Effector memory CD4-positive, alpha-beta T cell (primary cell): ENCODE results near the gene NAALADL2.

Experiments used
- DNase-seq, 3 donors: peaks; one replicate each; pipeline ENCODE4 v3.0.0-alpha.2; 2020
- H3K27ac ChIP-seq: 2 replicates; pipeline ENCODE4 v1.7.0; 2013; ENCODE audit warnings: mild to moderate bottlenecking, low read length, moderate library complexity; ENCODE audit not compliant: insufficient read depth, poor library complexity, severe bottlenecking
- H3K27me3 ChIP-seq: replicated peaks from 2 replicates; pipeline ENCODE4 v1.7.0; 2013; ENCODE audit warnings: mild to moderate bottlenecking, low read length; ENCODE audit not compliant: insufficient read depth, control insufficient read depth, poor library complexity, severe bottlenecking
- H3K36me3 ChIP-seq: 2 replicates; pipeline ENCODE4 v1.7.0; 2013; ENCODE audit warnings: mild to moderate bottlenecking, low read length, moderate library complexity; ENCODE audit not compliant: control insufficient read depth, insufficient read depth
- H3K4me1 ChIP-seq: 2 replicates; pipeline ENCODE4 v1.7.0; 2013; ENCODE audit warnings: low read length, mild to moderate bottlenecking; ENCODE audit not compliant: control insufficient read depth, insufficient read depth, poor library complexity, severe bottlenecking
- H3K4me3 ChIP-seq: 2 replicates; pipeline ENCODE4 v1.7.0; 2013; ENCODE audit warnings: low read length, low read depth, mild to moderate bottlenecking; ENCODE audit not compliant: insufficient read depth, poor library complexity, severe bottlenecking
- H3K9me3 ChIP-seq: 2 replicates; pipeline ENCODE4 v1.7.0; 2013; ENCODE audit warnings: mild to moderate bottlenecking, low read length, moderate library complexity; ENCODE audit not compliant: control insufficient read depth

NAALADL2 gene

DNA sequence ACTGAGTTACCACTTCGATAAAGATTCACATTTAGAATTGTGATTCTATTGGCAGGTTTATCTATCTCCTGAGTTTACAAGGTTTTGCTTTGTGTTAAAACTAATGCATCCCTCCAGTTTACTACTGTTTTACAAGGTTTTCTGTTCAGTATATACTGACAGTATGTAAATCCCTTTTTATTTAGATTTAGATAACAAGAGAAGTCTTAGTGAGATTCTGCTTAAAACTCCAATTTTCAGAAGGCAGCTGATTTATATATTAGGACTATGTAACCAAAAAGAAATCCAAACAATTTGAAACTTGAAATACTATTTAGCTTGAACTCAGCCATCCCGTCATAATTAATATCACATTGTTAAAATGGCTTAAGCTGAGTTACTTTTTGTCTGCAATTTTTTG, 619.2 kb downstream of the NAALADL2 start:
- H3K27ac ChIP-seq, result no peak overlapping the region

GRCh38 chr3:175479175-175479574, 620.0 kb downstream of the NAALADL2 start:
- H3K36me3 ChIP-seq, result no peaks in the 10 kb centered on the region
- no peaks in the 10 kb centered on the region for H3K27me3 ChIP-seq
- no peaks in the 10 kb centered on the region for H3K9me3 ChIP-seq
- no peak for DNase-seq
- H3K4me3 ChIP-seq, result no peak overlapping the region
- H3K4me1 ChIP-seq, result no peaks in the 10 kb centered on the region
- H3K27ac ChIP-seq, result no peak overlapping the region

More for the DNA sequence above, 619.2 kb downstream of the NAALADL2 start:
- no peaks in the 10 kb centered on the region for H3K27me3 ChIP-seq
- H3K4me3 ChIP-seq, result no peak overlapping the region
- DNase-seq, result no peak
- H3K9me3 ChIP-seq, result no peaks in the 10 kb centered on the region
- no peaks in the 10 kb centered on the region for H3K36me3 ChIP-seq
- no peaks in the 10 kb centered on the region for H3K4me1 ChIP-seq

DNA sequence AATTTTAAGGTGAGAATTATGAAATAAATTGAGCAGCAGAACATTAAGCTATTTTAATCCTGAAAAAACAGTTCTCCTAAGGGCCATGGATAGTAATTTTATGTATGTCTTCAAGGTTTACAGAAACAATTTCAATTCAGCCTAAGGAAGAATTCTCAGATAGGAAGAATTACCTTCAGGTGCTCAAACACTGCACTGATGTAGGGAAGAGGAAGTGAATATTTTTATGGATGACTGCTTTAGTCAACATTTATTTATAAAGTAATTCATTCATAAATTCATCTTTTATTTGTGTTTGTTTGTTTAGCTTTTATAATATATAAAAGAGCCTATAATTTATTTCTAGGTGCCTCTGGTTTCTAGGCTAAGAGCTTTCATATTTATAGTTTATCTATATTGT, 620.7 kb downstream of the NAALADL2 start:
- H3K27ac ChIP-seq, result no peak overlapping the region
- no peaks in the 10 kb centered on the region for H3K4me1 ChIP-seq
- no peak overlapping the region for H3K4me3 ChIP-seq
- H3K27me3 ChIP-seq, result no peaks in the 10 kb centered on the region
- H3K9me3 ChIP-seq, result no peaks in the 10 kb centered on the region
- no peaks in the 10 kb centered on the region for H3K36me3 ChIP-seq
- DNase-seq, result no peak

DNA sequence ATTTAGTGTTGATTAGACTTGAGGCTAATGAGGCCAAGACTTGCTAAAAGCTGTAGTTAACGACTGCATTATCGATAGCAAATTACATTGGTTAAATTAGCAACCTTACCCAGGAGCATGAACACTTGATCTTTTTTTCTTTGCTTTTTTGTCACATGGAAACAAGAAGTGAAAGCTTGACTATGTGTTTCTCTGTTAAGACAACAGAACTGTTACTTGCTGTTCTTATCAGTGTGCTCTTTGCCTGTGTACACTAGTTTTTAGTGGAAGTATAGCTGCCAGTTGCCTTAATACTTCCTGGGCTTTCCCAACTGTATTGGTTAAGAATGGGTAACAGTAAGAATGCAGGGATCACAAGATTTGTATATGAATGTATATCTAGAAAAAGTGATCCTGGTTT, 625.5 kb downstream of the NAALADL2 start:
- Histone ChIP-seq H3K9me3 (no peaks in the 10 kb centered on the region), H3K4me1 (no peaks in the 10 kb centered on the region), H3K27me3 (no peaks in the 10 kb centered on the region), H3K4me3 (no peak overlapping the region), H3K27ac (no peak overlapping the region), H3K36me3 (no peaks in the 10 kb centered on the region)
- no peak for DNase-seq

DNA sequence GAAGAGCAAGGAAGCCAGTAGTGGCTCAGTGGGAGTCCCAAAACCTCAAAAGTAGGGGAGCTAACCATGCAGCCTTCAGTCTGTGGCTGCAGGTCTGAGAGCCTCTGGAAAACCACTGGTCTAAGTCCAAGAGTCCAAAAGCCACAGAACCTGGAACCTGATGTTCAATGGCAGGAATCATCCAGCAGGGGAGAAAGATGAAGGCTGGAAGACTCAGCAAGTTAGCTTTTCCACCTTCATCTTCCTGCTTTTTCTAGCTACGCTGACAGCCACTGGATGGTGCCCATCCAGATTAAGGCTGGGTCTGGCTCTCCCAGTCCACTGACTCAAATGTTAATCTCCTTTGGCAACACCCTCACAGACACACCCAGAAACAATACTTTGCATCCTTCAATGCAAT, 626.3 kb downstream of the NAALADL2 start:
- H3K36me3 ChIP-seq, result no peaks in the 10 kb centered on the region
- no peaks in the 10 kb centered on the region for H3K27me3 ChIP-seq
- H3K27ac ChIP-seq, result no peak overlapping the region
- H3K9me3 ChIP-seq, result no peaks in the 10 kb centered on the region
- H3K4me3 ChIP-seq, result no peak overlapping the region
- H3K4me1 ChIP-seq, result no peaks in the 10 kb centered on the region
- no peak for DNase-seq

DNA sequence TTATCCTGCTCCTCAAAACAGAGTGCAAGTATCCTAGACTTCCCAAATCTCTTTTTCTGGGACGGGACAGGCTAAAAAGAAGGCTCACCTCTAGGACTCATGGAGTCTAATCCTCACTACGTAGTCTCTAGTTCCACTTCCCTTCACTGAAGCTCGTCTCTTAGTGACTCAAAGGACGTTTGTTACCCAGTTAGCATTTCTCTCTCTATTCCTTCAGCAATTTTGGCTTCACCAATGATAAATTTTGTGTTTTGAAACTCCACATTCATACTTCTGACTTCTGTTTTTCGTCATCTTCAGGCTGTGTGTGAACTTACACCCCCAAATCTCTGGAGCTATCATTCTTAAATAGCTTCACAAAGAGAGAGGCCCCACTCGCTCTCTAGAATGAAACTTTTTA, 627.1 kb downstream of the NAALADL2 start:
- no peak overlapping the region for H3K27ac ChIP-seq
- DNase-seq, result no peak
- H3K4me3 ChIP-seq, result no peak overlapping the region
- no peaks in the 10 kb centered on the region for H3K36me3 ChIP-seq
- H3K9me3 ChIP-seq, result no peaks in the 10 kb centered on the region
- no peaks in the 10 kb centered on the region for H3K4me1 ChIP-seq
- H3K27me3 ChIP-seq, result no peaks in the 10 kb centered on the region

DNA sequence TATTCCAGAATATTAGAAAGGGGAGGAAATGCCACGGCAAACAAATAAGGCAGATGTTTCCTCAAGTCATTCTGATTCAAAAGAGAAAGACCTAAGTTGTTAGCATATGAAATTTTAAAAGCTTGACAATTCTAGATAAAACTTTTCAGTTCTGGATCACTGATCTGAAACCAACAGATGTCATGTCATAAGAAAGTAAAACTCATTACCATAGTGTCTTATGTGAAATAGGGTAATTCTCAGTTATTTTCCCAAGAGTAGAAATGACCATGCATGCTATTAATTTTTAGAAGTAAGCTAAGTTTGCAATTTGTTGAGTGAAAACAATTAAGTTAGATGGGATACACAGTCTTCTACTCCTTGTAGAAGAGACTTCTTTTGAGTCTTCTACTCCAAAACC, 630.3 kb downstream of the NAALADL2 start:
- no peak for DNase-seq
- Histone ChIP-seq H3K27me3 (no peaks in the 10 kb centered on the region), H3K27ac (no peak overlapping the region), H3K9me3 (no peaks in the 10 kb centered on the region), H3K4me1 (no peaks in the 10 kb centered on the region), H3K36me3 (no peaks in the 10 kb centered on the region), H3K4me3 (no peak overlapping the region)

DNA sequence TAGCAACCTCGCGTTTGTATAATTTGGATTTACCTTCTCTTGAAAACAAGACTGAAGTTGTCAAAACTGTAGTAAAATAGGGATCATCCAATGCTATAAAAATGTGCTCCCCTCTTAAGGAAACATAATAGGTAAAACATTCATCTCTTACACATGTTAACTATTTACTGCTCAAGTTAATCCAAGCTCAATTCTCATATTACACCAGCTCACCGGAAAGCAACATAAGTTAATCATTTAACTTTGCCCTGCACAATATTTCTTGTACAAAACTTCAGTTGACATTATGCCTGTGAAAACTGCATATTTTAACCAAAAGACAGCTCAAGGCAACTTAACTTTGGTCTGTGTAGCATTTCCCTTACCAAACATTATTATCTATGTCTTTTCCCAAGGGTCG, 634.2 kb downstream of the NAALADL2 start:
- no peak for DNase-seq
- Histone ChIP-seq H3K27me3 (no peaks in the 10 kb centered on the region), H3K27ac (no peak overlapping the region), H3K4me1 (no peaks in the 10 kb centered on the region), H3K36me3 (no peaks in the 10 kb centered on the region), H3K9me3 (no peaks in the 10 kb centered on the region), H3K4me3 (no peak overlapping the region)

- no peak overlapping the region for H3K27ac ChIP-seq
- no peaks in the 10 kb centered on the region for H3K27me3 ChIP-seq
- no peaks in the 10 kb centered on the region for H3K4me1 ChIP-seq
- no peak for DNase-seq
- H3K9me3 ChIP-seq, result no peaks in the 10 kb centered on the region
- H3K36me3 ChIP-seq, result no peaks in the 10 kb centered on the region
- H3K4me3 ChIP-seq, result no peak overlapping the region
These were observed 636.2 kb downstream of the NAALADL2 start for GRCh38 chr3:175495331-175495730.

GRCh38 chr3:175502155-175502554, 643.0 kb downstream of the NAALADL2 start:
- DNase-seq, result no peak
- Histone ChIP-seq H3K27me3 (no peaks in the 10 kb centered on the region), H3K27ac (no peak overlapping the region), H3K9me3 (no peaks in the 10 kb centered on the region), H3K36me3 (no peaks in the 10 kb centered on the region), H3K4me1 (no peaks in the 10 kb centered on the region), H3K4me3 (no peak overlapping the region)
